ENCODE results near the gene MYZAP. TPM values are rescaled to one million over a fixed set of nuclear protein-coding genes. Genes with fewer than 3 reads are reported as not detected.

MYZAP gene
- polyA plus RNA-seq, 1 donor (not counting 4 experiments of a cell fraction or from before 2014, with no cell fraction given) = 1.8 TPM

DNA sequence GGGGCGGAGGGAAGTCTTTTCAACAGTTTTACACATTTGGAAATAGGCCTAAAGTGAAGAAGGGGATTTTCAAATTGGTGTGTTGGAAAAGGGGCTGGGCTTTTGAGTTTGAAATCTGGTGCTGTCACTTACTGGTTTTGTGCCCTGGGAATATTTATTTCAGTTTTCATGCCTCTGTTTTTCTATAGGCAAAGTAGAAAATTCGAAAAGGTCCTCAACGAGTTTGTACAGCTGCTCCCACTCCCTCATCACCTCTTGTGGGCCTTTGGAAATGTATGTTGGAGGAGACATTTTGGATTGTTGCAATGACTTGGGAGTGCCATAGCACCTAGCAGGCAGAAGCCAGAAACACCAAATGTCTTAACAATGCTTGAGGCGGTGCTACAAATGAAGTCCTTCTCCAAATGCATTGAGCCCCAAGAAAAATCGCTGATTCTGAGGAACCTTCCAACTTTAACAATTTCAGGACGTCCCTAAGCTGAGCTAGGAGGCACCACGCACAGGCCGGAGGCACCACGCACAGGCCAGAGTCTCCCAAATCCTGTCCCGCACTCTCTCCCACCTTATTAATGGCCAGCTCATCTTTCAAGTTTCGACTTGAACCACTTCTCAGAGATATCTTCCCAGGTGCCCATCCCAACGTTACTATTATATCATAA, 114.2 kb downstream of the MYZAP start:
- dilution Hi-C loops (cut with MboI; ENCODE audit: extremely low pct_ligation_motif_present, low sequenced_read_pairs) = no loop called here

GRCh38 chr15:57706405-57707209, 114.9 kb downstream of the MYZAP start, which contains the start of gene POLR2M:
Gene POLR2M (plus strand): TSS chr15:57706714. CDS start chr15:57706843, 129 bp downstream.
- peaks cover 7 to 11% of the 10 kb centered on the region in 2 experiments for H3K36me3 ChIP-seq (ENCODE audit: control insufficient read depth in 2 of 2, extremely low read depth in 1 of 2, insufficient read depth in 2 of 2, low read length in 2 of 2)
- FAIRE-seq (peak; percentile 78), DNase-seq (ENCODE audit: low read depth, low spot score) (peak; percentile 71)
- peak within 1 kb of the TSS; percentile 99 for H3K9ac ChIP-seq (ENCODE audit: control insufficient read depth, extremely low read depth, insufficient read depth, low read length)
- peak within 1 kb of the TSS; percentile 89 to 99 (median 95) for H3K4me3 ChIP-seq (ENCODE audit: control insufficient read depth in 2 of 3, extremely low read depth in 1 of 3, insufficient read depth in 2 of 3, low read depth in 1 of 3, low read length in 3 of 3)
- H4K20me1 ChIP-seq (ENCODE audit: control insufficient read depth, extremely low read depth, insufficient read depth, low read length) = no peaks in the 10 kb centered on the region
- peak within 1 kb of the TSS; percentile 93 for H2AFZ ChIP-seq (ENCODE audit: control insufficient read depth, low read length)
- dilution Hi-C loops (cut with MboI; ENCODE audit: extremely low pct_ligation_motif_present, low sequenced_read_pairs) = no loop called here
- TF ChIP-seq, protein P1, sequence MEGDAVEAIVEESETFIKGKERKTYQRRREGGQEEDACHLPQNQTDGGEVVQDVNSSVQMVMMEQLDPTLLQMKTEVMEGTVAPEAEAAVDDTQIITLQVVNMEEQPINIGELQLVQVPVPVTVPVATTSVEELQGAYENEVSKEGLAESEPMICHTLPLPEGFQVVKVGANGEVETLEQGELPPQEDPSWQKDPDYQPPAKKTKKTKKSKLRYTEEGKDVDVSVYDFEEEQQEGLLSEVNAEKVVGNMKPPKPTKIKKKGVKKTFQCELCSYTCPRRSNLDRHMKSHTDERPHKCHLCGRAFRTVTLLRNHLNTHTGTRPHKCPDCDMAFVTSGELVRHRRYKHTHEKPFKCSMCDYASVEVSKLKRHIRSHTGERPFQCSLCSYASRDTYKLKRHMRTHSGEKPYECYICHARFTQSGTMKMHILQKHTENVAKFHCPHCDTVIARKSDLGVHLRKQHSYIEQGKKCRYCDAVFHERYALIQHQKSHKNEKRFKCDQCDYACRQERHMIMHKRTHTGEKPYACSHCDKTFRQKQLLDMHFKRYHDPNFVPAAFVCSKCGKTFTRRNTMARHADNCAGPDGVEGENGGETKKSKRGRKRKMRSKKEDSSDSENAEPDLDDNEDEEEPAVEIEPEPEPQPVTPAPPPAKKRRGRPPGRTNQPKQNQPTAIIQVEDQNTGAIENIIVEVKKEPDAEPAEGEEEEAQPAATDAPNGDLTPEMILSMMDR (optimal IDR thresholded peaks at IDR 0.05 in 1 of 3, IDR thresholded peaks at IDR 0.05 in 1 of 3, conservative IDR thresholded peaks at IDR 0.05 in 1 of 3; ENCODE audit: extremely low read depth in 1 of 3, insufficient read depth in 2 of 3, low read length in 3 of 3) = no peak
- TF ChIP-seq EZH2 (IDR thresholded peaks at IDR 0.05; ENCODE audit: low read length) = no peak
- no peaks in the 10 kb centered on the region for H3K9me1 ChIP-seq (ENCODE audit: control insufficient read depth, extremely low read depth, insufficient read depth, low read length)
- H3K9me3 ChIP-seq (ENCODE audit: control insufficient read depth, low read depth, low read length) = no peaks in the 10 kb centered on the region
- peaks cover 24% of the 10 kb centered on the region for H3K4me1 ChIP-seq (ENCODE audit: control insufficient read depth, extremely low read depth, insufficient read depth, low read length)
- H3K27me3 ChIP-seq (ENCODE audit: control insufficient read depth, extremely low read depth, insufficient read depth, low read length) = no peaks in the 10 kb centered on the region
- peaks cover 36% of the 10 kb centered on the region for H3K79me2 ChIP-seq (ENCODE audit: control insufficient read depth, insufficient read depth, low read length)
- peak within 1 kb of the TSS; percentile 98 for H3K4me2 ChIP-seq (ENCODE audit: control insufficient read depth, extremely low read depth, insufficient read depth, low read depth, low read length)
- peak within 1 kb of the TSS; percentile 90 for H3K27ac ChIP-seq (ENCODE audit: control insufficient read depth, insufficient read depth, low read length)

More for the DNA sequence above, 114.2 kb downstream of the MYZAP start:
- H3K27me3 ChIP-seq (ENCODE audit: control insufficient read depth, extremely low read depth, insufficient read depth, low read length) = no peaks in the 10 kb centered on the region
- no peak for TF ChIP-seq EZH2 (IDR thresholded peaks at IDR 0.05; ENCODE audit: low read length)
- TF ChIP-seq, protein P1 (optimal IDR thresholded peaks at IDR 0.05 in 1 of 3, IDR thresholded peaks at IDR 0.05 in 1 of 3, conservative IDR thresholded peaks at IDR 0.05 in 1 of 3; ENCODE audit: extremely low read depth in 1 of 3, insufficient read depth in 2 of 3, low read length in 3 of 3) = no peak
- peak overlapping the region; percentile 59 to 95 (median 89) for H3K4me3 ChIP-seq (ENCODE audit: control insufficient read depth in 2 of 3, extremely low read depth in 1 of 3, insufficient read depth in 2 of 3, low read depth in 1 of 3, low read length in 3 of 3)
- peak overlapping the region; percentile 93 for H2AFZ ChIP-seq (ENCODE audit: control insufficient read depth, low read length)
- H4K20me1 ChIP-seq (ENCODE audit: control insufficient read depth, extremely low read depth, insufficient read depth, low read length) = no peaks in the 10 kb centered on the region
- peak overlapping the region; percentile 90 for H3K27ac ChIP-seq (ENCODE audit: control insufficient read depth, insufficient read depth, low read length)
- FAIRE-seq (no peak), DNase-seq (ENCODE audit: low read depth, low spot score) (no peak)
- peaks cover 34% of the 10 kb centered on the region for H3K79me2 ChIP-seq (ENCODE audit: control insufficient read depth, insufficient read depth, low read length)
- peaks cover 6 to 7% of the 10 kb centered on the region in 2 experiments for H3K36me3 ChIP-seq (ENCODE audit: control insufficient read depth in 2 of 2, extremely low read depth in 1 of 2, insufficient read depth in 2 of 2, low read length in 2 of 2)
- H3K4me1 ChIP-seq (ENCODE audit: control insufficient read depth, extremely low read depth, insufficient read depth, low read length) = peaks cover 24% of the 10 kb centered on the region
- no peaks in the 10 kb centered on the region for H3K9me1 ChIP-seq (ENCODE audit: control insufficient read depth, extremely low read depth, insufficient read depth, low read length)
- H3K9ac ChIP-seq (ENCODE audit: control insufficient read depth, extremely low read depth, insufficient read depth, low read length) = peak overlapping the region; percentile 99
- peak overlapping the region; percentile 83 for H3K4me2 ChIP-seq (ENCODE audit: control insufficient read depth, extremely low read depth, insufficient read depth, low read depth, low read length)
- no peaks in the 10 kb centered on the region for H3K9me3 ChIP-seq (ENCODE audit: control insufficient read depth, low read depth, low read length)
